GM19455 (cell line): ENCODE data around the gene RNU5B-1.

ENCODE experiments used
- ATAC-seq: cut with Tn5 transposase; IDR thresholded peaks from one replicate; pipeline ENCODE4 v1.9.1; 2021; ENCODE audit not compliant: unreplicated experiment

RNU5B-1 gene

DNA sequence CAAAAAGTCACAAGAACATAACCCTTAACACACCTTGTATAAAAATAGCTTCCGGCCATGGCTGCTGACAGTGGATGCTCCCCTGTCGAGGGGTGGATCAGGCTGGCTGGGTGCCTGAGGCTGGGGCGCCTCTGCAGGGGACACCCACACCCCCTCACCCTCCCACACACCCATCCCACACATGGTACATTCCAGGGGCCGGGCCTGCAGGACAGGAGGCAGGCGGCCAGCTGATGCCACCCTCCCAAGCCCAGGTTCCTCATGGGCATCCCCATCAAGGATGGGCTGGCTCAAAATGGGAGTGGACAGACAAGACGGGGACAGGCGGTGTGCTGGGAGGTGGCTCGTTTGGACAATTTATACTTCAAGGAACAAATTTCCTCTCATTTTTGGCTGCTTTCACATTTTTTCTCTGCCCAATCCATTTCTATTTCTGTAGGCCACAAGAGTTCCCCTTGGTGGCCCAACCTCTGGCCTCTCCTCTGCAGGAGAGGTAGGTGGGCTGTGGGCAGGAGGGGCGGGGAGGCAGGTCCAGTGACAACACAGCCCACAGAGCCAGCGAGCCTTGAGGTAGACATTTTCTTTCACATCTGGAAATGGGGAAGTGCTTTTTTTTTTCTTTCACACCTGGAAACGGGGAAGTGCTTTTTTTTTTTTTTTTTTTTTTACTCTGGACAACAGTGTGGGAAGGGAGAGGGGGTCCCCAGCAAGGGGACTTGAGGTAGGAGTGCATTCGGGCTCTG is 23.3 kb downstream of the RNU5B-1 start:
- ATAC-seq = no peak

DNA sequence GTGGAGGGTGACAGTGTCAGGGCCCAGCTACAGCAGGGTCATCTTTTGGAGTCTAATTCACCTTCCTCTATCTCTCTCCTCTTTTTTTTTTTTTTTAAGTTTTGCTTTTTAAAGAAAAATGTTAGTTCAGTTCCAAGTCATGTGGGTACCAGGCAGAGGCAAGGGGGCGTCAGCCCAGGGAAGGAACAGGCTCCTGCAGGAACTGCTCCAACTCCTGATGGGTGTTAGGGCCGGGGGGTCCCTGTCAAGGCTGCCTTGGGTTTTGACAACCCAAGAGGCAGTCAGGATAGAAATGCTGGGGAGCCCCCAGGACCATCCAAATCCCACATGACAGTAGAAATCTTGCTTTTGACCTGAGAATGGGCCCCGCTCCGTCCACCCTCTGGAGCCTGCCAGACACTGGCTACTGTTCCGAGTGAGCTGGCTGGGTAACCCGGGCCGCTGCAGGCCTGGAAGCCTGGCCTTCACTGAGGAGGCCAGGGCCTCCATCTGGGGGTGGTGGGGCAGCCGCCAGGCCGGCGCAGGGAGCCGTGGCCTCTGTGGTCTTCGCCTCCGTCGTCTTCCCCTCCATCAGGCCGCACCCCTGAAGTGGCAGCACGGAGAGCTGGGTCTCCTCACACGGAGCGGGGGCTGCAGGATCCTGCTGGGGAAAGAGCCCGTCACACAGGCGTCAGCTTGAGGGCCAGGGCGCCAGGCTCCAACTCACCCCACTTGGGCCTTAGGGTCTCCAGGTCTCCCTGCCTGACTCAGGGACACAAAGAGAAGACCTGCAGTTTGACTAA is 24.2 kb downstream of the RNU5B-1 start:
- no peak for ATAC-seq

DNA sequence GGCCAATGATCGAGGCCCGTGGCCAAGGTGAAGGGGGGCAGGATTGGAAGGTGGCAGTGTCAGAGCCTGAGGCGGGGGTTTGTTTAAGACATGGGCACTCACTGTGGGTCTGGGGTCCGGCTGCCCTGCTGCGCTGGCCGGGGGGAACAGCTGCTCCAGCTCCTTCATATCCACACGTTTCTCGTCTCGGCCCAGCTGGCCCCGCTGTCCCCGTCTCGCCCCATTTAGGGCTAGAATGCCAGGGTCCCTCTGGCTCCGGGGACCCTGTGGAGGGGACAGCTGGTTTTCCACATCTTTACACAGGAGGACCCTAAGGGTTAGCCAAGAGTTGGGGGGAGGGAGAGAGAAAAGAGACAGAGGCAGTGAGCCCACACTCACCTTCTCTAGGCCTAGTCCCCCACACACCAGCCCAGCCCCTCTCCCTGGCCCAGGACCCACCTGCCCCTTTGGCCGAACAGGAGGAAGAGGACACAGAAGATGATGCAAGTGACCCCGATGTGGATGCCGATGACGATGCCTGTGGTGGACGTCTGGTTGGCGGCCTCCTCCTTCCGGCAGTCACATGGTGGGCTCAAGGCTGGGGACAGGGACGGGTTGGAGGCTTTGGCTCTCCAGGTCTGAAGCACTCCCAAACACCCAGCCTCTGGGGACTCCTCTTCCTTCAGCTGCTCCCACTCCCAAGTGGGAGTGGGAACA is 25.0 kb downstream of the RNU5B-1 start:
- ATAC-seq = no peak

DNA sequence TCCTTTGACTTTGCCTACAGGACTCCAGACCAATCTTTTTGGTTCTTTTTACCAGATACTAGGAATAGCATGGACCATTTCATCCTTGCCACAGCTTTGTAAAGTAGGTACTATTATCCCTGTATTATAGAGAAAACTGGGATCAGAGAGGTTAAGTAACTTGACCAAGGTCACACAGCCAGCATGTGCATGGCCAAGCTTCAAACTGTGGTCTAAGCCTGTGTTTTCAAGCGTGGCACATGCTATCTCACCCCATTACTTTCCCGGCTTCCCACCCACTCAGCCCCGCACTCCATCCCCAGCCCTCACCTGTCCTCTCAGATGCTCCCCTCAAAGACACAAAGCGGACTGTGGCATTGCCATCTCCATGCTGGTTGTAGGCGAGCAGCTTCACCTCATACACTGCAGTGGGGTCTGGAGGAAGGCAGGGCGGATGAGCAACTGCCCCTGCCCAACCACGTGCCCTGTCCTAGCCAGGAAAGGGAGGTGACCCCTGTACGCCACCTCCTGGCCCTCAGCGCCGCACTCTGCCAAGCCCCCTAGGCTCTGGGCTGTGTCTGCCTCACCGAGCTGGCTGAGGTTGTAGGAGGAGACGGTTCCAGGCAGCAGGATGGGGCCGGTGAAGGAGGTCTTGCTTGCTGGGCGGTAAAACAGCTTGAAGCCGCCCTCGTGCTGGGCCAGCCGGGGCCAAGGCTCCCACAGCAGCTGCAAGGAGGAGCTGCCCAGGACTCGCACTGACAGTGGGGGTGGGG is 25.7 kb downstream of the RNU5B-1 start:
- ATAC-seq = no peak

DNA sequence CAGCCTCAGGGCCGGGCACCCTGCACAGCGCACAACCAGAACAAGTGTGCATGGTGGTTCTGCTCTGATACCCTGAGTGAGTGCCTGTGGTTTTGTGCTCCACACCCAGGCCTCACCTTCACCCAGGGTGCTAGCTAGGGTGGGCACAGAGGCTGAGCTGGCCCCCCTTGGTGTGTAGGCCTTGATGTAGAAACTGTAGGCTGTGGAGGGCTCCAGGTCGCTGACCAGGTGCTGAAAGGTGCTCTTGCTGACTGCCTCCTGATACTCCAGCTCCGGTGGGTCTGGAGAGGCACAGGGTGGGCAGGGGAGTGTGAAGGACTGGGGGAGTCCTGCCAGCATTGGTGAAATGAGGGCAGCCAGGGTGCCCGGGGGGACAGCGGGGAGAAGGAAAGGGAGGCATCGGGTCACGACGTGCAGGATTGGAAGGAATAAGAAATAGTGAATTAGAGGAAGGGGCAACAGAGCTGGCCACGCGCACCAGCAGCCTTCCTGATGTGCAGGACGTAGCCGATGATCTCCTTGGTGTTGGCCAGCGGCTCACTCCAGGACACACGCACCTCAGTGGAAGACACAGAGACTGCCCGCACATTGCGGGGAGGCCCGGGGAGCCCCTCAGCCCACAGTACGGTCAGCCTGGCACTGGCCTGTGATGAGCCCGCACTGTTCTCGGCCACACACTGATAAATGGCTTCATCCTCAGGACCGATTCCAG is 26.6 kb downstream of the RNU5B-1 start:
- no peak for ATAC-seq

DNA sequence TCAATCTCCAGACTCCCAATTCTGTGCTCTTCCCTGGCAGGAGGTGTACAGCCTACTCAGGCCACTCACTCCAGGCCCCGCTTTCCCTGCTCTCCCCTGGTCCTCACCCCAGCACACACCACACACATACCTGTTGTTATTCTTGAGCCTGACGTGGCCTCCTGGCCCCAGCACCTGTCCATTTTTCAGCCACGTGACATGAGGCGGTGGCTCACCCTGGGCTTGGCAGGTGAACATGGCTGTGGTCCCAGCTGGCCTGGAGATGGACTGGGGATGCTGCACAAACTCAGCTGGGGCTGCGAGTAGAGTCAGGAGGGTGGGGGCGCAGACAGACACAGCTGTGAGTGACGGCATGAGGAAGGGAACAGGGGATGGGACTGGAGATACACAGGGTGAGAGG is 27.3 kb downstream of the RNU5B-1 start:
- no peak for ATAC-seq

DNA sequence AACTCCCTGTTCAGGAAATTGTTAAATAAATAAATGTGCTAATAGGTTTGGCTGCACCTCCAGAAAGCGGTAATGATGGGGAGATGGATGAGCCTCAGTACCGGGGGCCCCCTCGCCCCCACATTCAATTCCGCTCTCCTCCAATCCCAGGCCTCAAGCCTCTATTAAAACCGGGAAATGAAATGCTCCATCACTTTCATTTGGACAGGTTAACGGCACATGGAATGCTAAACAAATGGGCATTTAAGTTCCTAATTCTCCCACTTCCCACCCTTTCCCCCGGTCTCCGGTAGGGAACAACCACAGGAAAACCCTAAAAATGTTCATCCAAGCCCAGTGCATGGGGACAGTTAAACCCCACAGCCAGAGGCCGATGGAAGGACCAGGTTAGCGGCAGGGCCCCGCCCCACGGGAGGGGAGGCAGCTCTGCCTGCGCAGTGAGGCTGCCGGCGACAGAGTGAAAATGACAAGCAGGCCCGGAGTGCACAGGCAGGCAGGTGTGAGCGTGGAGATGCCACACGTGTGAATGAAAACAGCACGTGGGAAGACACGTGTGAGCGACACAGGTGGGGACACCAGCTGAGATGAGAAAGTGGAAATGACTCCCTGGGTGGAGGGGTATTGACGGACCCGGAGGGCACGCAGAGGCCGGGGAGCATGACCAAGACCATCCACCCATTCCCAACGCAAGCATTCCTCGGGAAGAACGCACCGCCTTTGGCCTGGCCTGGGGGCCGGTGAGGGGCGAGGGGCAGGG is 28.1 kb downstream of the RNU5B-1 start:
- ATAC-seq = no peak

DNA sequence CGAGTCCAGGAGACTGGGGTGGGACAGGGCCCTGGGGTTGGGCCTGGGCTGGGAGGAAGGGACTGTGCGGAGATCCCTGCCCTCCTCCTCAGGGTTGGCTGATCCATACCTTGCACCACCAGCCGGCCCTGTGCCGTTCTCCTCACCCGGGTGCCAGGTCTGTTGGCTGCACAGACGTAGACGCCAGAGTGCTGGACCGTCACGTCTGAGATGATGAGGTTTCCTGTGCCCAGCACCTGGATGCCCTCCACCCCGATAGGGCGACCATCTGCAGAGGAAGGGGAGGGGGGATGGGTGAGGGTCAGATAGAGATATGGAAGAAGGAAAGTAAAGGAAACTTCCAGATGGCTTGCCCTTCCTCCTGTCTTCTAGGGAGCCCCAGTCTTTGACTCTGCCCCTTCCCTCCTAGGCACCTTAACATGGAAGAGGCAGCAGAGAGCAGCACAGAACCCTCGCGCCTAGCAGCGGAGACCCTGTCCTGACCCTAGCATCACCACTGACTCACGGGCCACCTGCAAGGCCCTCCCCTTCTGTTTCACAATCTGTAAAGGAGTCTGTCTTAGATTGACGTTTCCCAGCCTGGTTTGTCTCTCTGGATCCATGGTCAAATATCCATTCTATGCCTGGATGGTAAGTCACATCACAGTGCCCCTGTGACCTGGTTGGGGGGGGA is 28.8 kb downstream of the RNU5B-1 start:
- no peak for ATAC-seq

DNA sequence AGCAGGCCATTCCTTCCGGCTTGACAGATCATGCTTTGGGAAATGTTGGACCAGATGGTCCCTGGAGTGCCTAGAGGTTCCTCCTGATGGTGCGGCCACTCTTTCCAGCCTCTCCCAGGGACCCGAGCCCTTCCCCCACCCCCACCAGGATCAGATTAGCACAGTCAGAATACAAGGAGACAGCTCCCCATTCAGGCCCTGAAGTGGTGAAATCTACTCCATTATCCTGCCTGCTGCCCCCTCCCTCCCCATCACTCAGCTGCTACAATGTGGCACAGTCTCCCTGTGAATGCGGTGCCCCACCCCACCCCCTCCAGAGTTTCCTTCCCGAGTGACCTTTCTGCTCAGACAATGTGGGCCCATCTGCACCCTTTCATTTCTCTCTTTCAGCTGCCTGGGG is 29.4 kb downstream of the RNU5B-1 start:
- ATAC-seq = no peak

DNA sequence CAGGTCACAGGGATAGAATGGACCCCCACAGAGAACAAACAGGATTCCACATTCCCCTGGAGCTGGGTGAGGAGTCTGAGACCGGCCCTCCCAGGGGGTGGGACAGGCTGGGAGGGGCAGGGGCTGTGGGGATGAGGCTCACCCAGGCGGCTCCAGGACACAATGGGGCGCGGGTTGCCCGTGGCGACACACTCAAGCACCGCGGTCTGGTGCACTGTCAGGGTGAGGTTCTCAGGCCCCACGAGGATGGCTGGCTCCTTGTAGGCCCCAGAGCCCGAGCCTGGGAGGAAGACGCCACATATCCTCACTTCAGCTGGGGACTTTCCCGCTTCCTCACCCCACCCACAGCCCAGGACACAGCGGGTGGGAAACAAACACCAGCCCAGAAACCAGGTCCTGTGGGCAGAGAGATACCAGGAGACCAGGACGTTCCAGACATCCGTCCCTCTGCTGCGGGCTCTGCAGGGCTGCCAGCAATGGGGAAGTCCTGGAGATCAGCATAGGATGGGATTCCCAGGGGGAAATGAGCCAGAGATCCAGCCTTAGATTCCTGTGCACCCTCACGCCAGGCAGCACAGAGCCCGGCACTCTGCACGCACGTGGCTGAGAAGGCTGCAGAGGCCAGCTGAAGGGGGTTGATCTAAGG is 30.2 kb downstream of the RNU5B-1 start:
- ATAC-seq = no peak

DNA sequence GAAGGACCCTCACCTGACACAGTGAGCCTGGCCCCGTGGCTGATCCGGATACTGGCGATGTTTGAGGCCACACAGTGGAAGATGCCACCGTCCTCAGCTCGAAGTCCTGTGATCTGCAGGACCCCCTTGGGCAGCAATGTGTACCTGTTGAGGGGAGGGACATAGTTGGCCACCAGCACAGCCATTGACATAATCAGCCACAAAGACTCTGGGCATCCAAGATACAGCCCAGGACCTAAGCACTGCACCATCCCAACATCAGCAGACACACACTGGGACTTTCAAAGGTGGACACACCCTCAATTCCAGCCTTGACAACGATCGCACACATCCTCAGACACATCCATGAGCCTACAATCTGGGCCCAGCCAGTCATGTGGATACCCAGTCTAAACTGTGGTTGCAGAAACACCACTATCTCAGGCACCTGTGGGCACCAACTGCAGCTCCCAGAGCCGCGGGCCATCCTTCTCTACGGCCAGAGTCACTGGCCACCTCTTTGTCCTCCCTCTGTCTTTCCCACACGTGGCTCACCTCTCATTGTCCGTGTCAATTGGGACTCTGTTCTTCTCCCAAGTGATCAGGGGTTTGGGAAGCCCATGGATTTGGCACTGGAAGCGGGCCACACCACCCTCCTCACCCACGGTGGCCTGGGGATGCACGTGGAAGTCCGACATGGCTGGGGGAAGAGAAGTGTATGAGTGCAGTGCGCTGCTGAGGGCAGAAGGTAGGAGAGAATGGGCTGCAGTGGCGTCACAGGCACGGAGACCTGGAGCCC is 31.0 kb downstream of the RNU5B-1 start:
- no peak for ATAC-seq

DNA sequence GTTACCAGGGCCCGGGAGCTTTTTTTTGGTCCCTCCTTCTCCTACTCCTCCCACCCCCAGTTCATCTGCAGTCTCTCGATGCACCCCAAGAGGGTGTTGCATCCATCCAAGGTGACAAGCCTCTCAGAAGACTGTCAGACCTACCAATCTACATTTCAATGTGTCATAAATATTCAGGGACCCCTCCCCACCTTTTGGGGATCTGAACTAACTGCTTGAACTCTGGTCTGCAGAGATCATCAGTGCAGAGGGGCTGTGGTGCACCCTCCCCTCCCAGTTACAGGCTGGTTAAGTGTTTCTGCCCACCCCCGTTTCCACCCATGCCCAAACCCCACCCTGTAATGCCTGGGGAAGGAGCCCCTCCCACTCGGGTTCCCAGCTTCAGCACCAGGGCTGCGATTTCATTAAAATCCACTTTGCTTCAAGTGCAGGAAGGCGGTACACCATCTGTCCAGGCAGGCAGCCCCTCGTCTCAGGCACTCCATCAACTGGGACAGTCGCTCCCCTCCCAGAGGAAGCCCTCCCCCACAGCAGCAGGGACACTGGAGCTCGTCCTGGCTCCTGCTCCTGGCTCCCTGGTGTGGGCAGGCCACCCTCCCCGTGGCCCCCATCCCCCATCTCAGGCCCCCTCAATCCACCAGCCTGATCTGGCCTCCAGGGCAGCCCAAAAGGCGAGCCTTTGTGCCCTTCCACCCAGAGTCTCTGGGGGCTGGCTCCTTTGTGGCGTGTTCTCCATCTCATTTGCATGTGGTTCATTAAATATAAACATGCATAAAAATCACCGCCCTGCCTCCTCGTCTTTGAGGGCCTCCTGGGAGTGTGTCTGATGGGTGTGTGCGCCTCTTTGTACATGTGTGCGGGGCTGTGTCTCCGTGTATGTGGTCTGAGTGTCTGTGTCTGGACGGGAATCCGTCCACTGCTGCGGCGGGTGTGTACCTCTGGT is 32.3 kb downstream of the RNU5B-1 start:
- no peak for ATAC-seq

DNA sequence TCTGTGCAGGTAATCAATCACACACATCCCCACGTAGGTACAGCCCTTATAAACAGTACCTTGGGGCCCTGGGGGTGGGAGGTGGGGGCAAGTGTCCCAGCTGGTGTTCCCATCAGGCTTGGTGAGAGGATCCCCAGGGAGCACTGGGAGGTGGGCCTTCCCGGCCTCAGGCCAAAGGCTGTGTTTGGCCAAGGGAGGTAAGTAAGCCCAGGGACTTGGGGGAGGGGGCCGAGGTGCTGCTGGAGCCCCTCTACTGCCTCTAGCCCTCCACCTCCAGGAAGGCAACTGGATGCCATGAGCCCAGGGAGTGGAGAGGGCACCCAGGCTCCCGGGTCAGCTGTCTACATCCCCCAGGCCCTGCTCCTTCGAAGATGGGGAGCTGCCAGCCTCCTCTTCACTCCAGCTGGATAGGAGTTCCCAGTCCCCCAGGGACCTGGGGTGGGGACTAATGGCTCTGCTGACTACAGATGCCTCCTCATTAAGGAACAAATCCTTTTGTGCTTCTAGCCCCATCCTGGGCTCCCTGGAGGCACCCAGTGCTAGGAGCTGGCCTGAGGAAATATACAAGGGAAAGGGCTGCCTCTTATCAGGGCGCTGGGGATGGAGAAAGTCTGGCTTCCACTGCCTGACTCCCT is 33.1 kb downstream of the RNU5B-1 start:
- ATAC-seq = no peak

DNA sequence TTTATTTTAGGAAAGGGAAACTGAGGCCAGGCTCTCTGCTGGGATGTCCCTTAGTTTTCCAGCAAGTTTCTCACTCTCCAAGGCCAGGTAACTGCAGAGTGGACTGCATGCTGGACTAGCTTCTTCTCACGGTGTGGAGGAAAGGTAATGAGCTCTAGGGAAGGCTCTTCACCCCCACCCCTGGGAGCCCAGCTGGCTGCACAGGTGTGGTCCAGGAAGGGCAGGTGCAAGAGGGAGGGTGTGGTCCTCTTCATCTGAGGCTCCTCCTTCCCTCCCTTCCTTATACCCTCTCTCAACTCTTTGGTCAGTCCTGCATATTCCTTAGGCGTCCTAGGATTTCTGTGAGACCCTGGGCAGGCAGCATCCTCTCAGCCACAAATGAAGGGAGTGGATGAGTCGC is 33.9 kb downstream of the RNU5B-1 start:
- ATAC-seq = no peak

DNA sequence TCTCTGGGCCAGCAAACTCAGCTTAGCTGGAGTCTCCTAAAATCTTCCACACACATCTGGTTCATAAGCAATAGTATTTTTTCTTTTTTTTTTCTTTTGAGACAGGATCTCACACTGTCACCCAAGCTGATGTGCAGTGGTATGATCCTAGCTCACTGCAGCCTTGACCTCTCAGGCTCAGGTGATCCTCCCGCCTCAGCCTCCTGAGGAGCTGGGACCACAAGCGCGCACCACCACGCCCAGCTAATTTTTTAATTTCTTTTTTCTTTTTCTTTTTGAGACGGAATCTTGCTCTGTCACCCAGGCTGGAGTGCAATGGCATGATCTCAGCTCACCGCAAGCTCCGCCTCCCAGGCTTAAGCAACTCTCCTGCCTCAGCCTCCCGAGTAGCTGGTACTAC is 34.3 kb downstream of the RNU5B-1 start:
- no peak for ATAC-seq

DNA sequence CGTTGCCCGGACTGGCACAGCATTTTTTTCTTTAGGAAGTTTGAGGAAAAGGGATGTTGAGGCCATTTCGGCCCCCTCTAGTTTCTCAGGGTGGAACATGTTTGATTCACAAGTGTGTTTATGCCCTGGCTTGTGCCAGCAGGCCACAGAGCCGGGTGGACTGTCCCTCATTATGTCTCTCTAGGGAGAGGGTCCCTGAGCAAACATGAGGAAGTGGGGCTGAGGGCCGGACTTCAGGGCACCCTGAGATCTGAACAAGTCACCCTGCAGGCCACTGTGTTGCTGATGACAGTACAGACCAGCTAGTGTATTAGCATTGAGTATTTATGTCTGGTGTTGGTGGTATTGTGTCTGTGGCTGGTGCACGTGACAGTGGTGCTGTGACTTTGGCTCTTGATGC is 34.9 kb downstream of the RNU5B-1 start:
- no peak for ATAC-seq

DNA sequence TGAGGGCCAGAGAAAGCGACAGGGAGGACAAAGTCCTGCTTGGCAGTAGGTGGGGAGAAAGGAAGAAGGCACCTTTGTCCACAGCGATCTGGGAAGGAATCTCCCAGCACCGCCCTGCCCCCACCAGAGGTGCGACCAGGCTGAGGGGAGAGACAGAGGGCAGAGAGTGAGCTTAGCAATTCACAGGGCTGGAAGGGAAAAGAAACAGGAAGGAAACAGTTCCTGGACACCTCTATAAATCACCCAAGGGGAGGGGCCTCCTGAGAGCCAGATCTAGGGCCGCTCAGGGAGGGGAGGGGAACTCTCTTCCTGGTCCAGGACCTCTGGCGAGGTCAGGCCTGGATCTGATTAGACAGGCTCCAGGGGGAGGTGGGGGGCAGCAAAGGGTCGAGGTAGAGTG is 35.4 kb downstream of the RNU5B-1 start:
- no peak for ATAC-seq
